ENCODE data around the gene SIGLEC6.
A peak's percentile ranks its signal among the peaks of the same experiment; 100 is the strongest.

Gene SIGLEC6

DNA sequence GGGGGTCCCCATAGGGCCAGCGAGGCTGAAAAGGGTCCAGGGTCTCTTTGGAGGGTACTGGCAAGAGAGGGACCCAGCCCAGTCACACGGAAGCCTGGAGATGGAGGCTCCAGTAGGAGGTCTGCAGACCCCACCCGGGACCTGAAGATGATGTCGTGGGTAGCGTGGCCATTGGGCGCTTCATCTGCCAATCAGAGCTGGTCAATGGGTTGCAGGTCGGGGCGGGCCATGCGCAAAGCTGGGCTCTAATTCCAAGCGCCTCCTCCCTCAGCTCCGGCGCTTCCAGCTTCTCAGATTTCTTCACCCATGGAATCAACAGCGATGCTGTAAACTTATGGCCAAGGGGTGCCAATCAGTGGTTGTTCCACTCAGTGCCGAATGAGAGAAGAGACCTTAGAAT lies 40.8 kb downstream of the SIGLEC6 start:
- no peak for TF ChIP-seq CTCF (IDR thresholded peaks at IDR 0.05; ENCODE audit: control insufficient read depth, extremely low read depth, insufficient read depth)
- no peak for DNase-seq (ENCODE audit: low read depth)
- no peak overlapping the region for H3K4me3 ChIP-seq (ENCODE audit: low read depth, low read length)

- no peak for TF ChIP-seq CTCF (IDR thresholded peaks at IDR 0.05; ENCODE audit: control insufficient read depth, extremely low read depth, insufficient read depth)
- no peak overlapping the region for H3K4me3 ChIP-seq (ENCODE audit: low read depth, low read length)
- DNase-seq (ENCODE audit: low read depth), result no peak
These were observed 42.4 kb downstream of the SIGLEC6 start for GRCh38 chr19:51489113-51489512.

DNA sequence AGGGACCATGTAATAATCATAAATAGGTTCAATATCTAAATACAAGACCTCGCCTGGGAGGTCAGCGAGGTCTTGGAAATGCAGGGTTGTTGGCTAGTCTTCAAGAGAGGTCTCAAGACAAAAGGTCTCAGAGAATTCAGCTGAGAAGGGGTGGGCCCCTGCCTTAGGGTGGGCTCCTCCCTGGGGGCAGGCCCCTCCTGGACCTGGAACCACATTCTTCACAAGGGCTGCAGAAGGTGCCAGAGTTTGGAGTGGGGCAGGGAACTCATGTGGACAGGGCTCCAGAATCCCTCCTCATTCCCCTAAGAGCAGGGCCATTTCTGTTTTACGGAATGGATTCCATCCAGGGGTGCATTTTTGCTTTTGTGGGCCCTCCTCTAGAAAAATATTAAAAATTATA lies 43.0 kb downstream of the SIGLEC6 start:
- H3K4me3 ChIP-seq (ENCODE audit: low read depth, low read length), result no peak overlapping the region
- no peak for TF ChIP-seq CTCF (IDR thresholded peaks at IDR 0.05; ENCODE audit: control insufficient read depth, extremely low read depth, insufficient read depth)
- no peak for DNase-seq (ENCODE audit: low read depth)

- DNase-seq (ENCODE audit: low read depth), result no peak
- H3K4me3 ChIP-seq (ENCODE audit: low read depth, low read length), result no peak overlapping the region
- TF ChIP-seq CTCF (IDR thresholded peaks at IDR 0.05; ENCODE audit: control insufficient read depth, extremely low read depth, insufficient read depth), result no peak
These were observed 45.4 kb downstream of the SIGLEC6 start for GRCh38 chr19:51485960-51486660.

GRCh38 chr19:51480590-51480989 lies 50.9 kb downstream of the SIGLEC6 start:
- DNase-seq (ENCODE audit: low read depth), result peak; percentile 6
- TF ChIP-seq CTCF (IDR thresholded peaks at IDR 0.05; ENCODE audit: control insufficient read depth, extremely low read depth, insufficient read depth), result no peak
- no peak overlapping the region for H3K4me3 ChIP-seq (ENCODE audit: low read depth, low read length)

DNA sequence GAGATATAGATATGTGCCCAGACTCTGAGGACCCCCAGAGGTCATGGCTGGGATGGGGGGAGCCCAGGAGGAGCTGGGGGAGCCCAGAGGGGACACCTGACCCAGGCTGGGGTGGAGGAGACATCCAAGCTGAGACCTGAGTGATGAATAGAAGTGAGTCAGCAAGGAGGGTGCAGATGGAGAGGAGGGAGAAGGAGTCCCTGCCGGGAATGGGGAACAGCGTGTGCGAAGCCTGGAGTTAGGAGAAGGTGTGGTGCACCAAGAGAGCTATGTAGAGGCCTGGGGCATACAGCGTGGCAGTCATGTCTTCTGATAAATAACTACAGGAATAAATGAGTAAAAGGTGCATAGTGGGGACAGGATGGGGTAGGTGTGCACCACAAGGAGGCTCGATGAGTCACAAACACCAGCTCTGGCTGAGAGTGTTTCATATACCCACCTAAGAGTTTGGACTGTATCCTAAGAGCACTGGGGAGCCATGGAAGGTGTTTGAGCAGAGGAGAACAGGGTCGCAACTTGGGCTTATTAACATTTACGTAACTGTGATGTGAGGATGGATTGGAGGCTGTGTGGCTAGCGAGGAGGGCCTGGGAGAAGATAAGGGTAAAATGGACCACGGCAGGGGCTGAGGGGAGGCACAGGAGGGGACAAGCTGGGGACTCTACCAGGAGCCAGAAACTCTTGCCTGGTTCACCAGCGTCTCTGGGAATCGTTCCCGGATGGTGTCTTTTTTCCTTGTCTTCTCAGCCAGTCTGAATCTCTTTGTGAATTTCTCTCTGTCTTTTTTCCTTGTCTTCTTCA lies 51.7 kb downstream of the SIGLEC6 start:
- H3K4me3 ChIP-seq (ENCODE audit: low read depth, low read length), result no peak overlapping the region
- TF ChIP-seq CTCF (IDR thresholded peaks at IDR 0.05; ENCODE audit: control insufficient read depth, extremely low read depth, insufficient read depth), result no peak
- no peak for DNase-seq (ENCODE audit: low read depth)

Measured in LNCaP clone FGC (cell line).